Adrenal gland (tissue), 12 donors: Measurements from ENCODE around the gene AHSP. TPM values are rescaled to one million over a fixed set of nuclear protein-coding genes. Genes with fewer than 3 reads are reported as not detected.
"Not testable (repeated sequence)": the region's sequence is repeated elsewhere in the genome, so short reads cannot be mapped to it uniquely, and the experiment has no call there.

Experiments used
- DNase-seq, 7 donors: peaks; one replicate each; pipeline ENCODE4 v3.0.0-alpha.2; 2019 to 2020
- H3K27ac ChIP-seq, 5 donors: fragments of 200-600 bp; sonication (generic) in 4 of 5; 1 replicate in 3 of 5; 2 replicates in 2 of 5; pipeline versions ENCODE4 v1.5.1 to v1.8.0; 2016 to 2020; ENCODE audit warnings: mild to moderate bottlenecking in 1 of 5
- H3K27me3 ChIP-seq: fragments of 200-600 bp; 2 replicates; pipeline ENCODE4 v1.8.0; 2021
- H3K36me3 ChIP-seq, 2 donors: fragments of 200-600 bp; replicated peaks in 1 of 2; 1 replicate in 1 of 2; 2 replicates in 1 of 2; pipeline versions ENCODE4 v1.5.1 to v1.8.0; 2018 to 2022
- H3K4me1 ChIP-seq, 2 donors: fragments of 200-600 bp; replicated peaks in 1 of 2; 1 replicate in 1 of 2; 2 replicates in 1 of 2; pipeline versions ENCODE4 v1.5.1 to v1.8.0; 2018 to 2021
- H3K4me3 ChIP-seq, 4 donors: fragments of 200-600 bp; sonication (generic) in 3 of 4; one replicate each; pipeline ENCODE4 v1.5.1; 2016 to 2018
- H3K9me3 ChIP-seq, 3 donors: fragments of 200-600 bp; sonication (generic) in 1 of 3; replicated peaks in 1 of 3; 1 replicate in 2 of 3; 2 replicates in 1 of 3; pipeline versions ENCODE4 v1.5.1 to v1.8.0; 2016 to 2021
- POLR2A ChIP-seq, 2 donors: fragments of 450-650 bp; IDR thresholded peaks; one replicate each; pipeline ENCODE4 v1.6.1; 2017; ENCODE audit warnings: antibody characterized with exemption in 2 of 2, mild to moderate bottlenecking in 2 of 2, moderate library complexity in 1 of 2
- WGBS, 4 donors: extraction: QIAGEN DNeasy Blood & Tissue Kit in 2 of 4; methylation state at CpG; one replicate each; pipeline versions ENCODE4 v1.1.5 to v1.1.7; 2013 to 2017; 5-methylcytosine and 5-hydroxymethylcytosine counted together
- intact Hi-C, 2 donors: fragments of 100-400 bp; cut with DNase I; formaldehyde crosslinking; loops; one replicate each; pipeline versions ENCODE4 v1.14.1 to v1.15.0; 2022 to 2023
- polyA plus RNA-seq, 3 donors: library from polyadenylated mRNA; stranded (reverse); fragments of 200-250 nt in 2 of 3; fragments of 350-450 nt in 1 of 3; fragmentation: Illumina TruSeq in 1 of 3; extraction: RNeasy Lipid Tissue Mini Kit (QIAGEN cat#74804) in 1 of 3; gene quantifications; one replicate each; pipeline ENCODE4 v1.2.3, GENCODE V29; 2013 to 2014
- total RNA-seq, 9 donors: library from RNA; depleted of rRNA in 4 of 9; stranded (reverse); fragments of >200 nt in 4 of 9; fragments of 120-200 nt in 1 of 9; fragmentation: NEBNext Ultra II Directional in 1 of 9; extraction: Animal tissue kit (Norgen Biotek cat#: 25700) in 1 of 9; gene quantifications; one replicate each; pipeline versions ENCODE4 v1.1.0 to v1.2.4, GENCODE V29; 2013 to 2023
- TF ChIP-seq, protein P1 (sequence below), 6 experiments: fragments of 450-650 bp in 4 of 6; fragments of 200-600 bp in 2 of 6; sonication (generic) in 1 of 6; IDR thresholded peaks; 1 replicate in 5 of 6; 2 replicates in 1 of 6; pipeline versions ENCODE4 v1.5.1 to v1.8.0; 2016 to 2021; ENCODE audit warnings: antibody characterized with exemption in 6 of 6, mild to moderate bottlenecking in 2 of 6, moderate library complexity in 1 of 6
- donor health status: healthy with polysubstance abuse.
- donor health status: Bipolar disorder and iron deficiency.
- donor health status: DM: yes; HTN: yes; CAD: no.
- donor health status: DM: no; HTN: no; CAD: no.
- donor health status: DM: no; HTN: no; CAD: no.
- donor health status: DM: yes; HTN: yes; CAD: no.

Gene AHSP
- total and polyA plus RNA-seq, 12 donors, result 35.0 TPM; not detected in 11

DNA sequence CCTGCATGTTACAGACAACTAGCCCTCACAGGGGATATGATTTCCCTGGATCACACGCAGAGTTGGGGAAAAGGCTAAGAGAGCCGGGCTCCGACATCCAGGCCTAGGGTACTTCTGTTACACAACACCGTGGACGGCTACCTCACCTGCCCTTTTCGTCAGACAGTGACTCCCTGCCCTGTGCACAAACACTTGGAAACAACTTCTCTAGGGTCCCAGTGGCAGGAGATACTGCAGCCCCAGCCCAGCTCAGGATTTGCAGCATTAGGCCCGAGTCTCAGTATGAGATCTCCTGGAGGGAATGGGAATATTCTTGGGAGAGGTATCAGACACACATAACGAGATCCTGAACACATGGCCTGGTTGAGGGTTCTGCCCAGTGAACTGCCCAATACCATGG lies 27.8 kb upstream of the AHSP start:
- Histone ChIP-seq H3K4me3 (no peak overlapping the region), H3K4me1 (no peaks in the 10 kb centered on the region), H3K9me3 (no peaks in the 10 kb centered on the region), H3K36me3 (peaks cover 0 to 42% of the 10 kb centered on the region in 2 donors), H3K27ac (no peak overlapping the region), H3K27me3 (no peaks in the 10 kb centered on the region)
- intact Hi-C loops, result loop anchor here in 1 of 2 donors (10.0 kb wide), 2 partner anchors 215 to 365 kb away; a partner anchor contains a TSS
- no peak for DNase-seq
- 88 to 97% (median 94%) methylated on average over 8 of the region's 8 CpGs for WGBS, 4 donors
- TF ChIP-seq, protein P1, sequence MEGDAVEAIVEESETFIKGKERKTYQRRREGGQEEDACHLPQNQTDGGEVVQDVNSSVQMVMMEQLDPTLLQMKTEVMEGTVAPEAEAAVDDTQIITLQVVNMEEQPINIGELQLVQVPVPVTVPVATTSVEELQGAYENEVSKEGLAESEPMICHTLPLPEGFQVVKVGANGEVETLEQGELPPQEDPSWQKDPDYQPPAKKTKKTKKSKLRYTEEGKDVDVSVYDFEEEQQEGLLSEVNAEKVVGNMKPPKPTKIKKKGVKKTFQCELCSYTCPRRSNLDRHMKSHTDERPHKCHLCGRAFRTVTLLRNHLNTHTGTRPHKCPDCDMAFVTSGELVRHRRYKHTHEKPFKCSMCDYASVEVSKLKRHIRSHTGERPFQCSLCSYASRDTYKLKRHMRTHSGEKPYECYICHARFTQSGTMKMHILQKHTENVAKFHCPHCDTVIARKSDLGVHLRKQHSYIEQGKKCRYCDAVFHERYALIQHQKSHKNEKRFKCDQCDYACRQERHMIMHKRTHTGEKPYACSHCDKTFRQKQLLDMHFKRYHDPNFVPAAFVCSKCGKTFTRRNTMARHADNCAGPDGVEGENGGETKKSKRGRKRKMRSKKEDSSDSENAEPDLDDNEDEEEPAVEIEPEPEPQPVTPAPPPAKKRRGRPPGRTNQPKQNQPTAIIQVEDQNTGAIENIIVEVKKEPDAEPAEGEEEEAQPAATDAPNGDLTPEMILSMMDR (IDR thresholded peaks at IDR 0.05), result no peak
- no peak for TF ChIP-seq POLR2A (IDR thresholded peaks at IDR 0.05)

DNA sequence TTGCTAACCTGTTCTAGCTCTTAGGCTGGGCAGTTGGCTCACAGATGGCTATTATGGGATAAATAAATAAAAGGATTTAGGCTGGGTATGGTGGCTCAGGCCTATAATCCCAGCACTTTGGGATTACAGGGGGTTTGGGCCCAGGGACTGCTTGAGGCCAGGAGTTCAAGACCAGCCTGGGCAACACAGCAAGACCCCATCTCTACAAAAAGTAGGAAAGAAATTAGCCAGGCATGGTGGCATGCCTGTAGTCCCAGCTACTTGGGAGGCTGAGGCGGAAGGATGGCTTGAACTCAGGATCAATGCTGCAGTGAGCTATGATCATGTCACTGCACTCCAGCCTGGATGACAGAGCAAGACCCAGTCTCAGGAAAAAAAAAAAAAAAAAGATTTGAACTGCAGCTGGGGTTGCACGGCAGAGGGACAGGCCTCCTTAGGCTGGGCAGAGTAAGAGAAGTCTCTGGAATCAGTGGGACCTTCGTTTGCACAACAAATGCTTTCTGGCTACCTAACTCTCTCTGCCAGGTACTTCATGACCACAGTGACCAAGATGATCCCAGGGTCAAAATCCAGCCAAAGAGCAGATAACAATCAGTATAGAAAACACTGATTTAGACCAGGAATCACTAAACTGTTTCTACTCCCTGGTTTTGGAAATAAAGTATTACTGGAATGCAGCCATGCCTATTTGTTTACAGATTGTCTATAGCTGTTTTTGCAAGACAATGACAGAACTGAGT lies 26.3 kb upstream of the AHSP start:
- Histone ChIP-seq H3K27ac (no peak overlapping the region), H3K27me3 (no peaks in the 10 kb centered on the region), H3K4me3 (no peak overlapping the region), H3K36me3 (peaks cover 0 to 40% of the 10 kb centered on the region in 2 donors), H3K9me3 (no peaks in the 10 kb centered on the region), H3K4me1 (peaks cover 0 to 5% of the 10 kb centered on the region in 2 donors)
- 74 to 88% (median 84%) methylated on average over 3 of the region's 3 CpGs for WGBS, 4 donors
- no peak for TF ChIP-seq POLR2A (IDR thresholded peaks at IDR 0.05)
- TF ChIP-seq, protein P1 (IDR thresholded peaks at IDR 0.05), result no peak
- intact Hi-C loops, result loop anchor here in 1 of 2 donors (10.0 kb wide), 1 partner anchor 213 kb away; a partner anchor contains a TSS
- DNase-seq, result no peak

DNA sequence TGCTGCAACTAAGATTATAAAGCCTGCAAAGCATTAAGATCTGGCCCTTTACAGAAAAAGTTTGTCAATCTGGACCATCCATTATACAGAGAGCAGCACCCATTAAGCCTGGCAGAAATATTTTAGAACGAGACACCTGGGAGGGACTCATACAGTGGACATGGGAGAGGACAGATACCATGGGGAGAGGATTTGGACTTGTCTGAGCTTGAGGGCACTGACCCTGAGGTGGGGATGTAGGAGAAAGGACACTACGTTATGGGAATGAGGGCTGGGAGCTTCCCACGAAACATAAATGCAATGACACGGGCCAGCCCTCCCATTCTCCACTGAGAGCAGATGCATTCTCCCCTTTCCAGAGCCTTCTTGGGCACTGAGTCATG lies 25.7 kb upstream of the AHSP start:
- WGBS, 4 donors, result 88 to 91% (median 90%) methylated on average over 4 of the region's 4 CpGs
- no peak overlapping the region for H3K4me3 ChIP-seq
- peaks cover 0 to 10% of the 10 kb centered on the region in 2 donors for H3K4me1 ChIP-seq
- TF ChIP-seq POLR2A (IDR thresholded peaks at IDR 0.05), result no peak
- TF ChIP-seq, protein P1 (IDR thresholded peaks at IDR 0.05), result no peak
- no peak for DNase-seq
- no peaks in the 10 kb centered on the region for H3K27me3 ChIP-seq
- no peaks in the 10 kb centered on the region for H3K9me3 ChIP-seq
- no peak overlapping the region for H3K27ac ChIP-seq
- H3K36me3 ChIP-seq, result peaks cover 0 to 34% of the 10 kb centered on the region in 2 donors
- intact Hi-C loops, result loop anchor here in 1 of 2 donors (10.0 kb wide), 1 partner anchor 213 kb away; a partner anchor contains a TSS

DNA sequence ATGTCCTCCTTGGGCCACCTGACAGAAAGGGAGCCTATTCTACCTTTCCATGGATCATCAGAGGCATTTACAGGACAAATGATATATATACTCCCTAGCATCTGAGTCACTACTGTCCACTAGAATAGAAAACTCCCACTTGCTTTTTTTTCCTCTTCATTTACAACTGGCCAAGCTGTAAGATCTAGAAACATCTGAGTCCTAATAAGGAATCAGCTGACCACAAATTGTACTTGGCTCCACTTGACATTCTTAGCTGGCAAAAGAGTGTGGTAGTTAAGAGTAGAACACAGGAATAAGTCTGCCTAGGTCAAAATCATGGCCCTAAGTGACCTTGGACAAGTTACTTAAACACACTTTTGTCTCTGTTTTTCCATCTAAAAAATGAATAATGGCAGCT lies 24.7 kb upstream of the AHSP start:
- peaks cover 0 to 17% of the 10 kb centered on the region in 2 donors for H3K4me1 ChIP-seq
- no peaks in the 10 kb centered on the region for H3K9me3 ChIP-seq

DNA sequence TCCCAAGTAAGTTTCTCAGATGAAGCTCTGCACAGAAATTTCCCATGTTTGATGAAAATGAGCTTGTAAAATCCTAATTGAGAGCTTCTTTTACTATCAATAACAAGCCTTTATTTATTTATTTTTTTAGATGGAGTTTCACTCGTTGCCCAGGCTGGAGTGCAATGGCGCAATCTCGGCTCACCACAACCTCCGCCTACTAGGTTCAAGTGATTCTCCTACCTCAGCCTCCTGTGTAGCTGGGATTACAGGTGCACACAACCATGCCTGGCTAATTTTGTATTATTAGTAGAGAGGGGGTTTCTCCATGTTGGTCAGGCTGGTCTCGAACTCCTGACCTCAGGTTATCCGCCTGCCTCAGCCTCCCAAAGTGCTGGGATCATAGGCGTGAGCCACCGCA lies 24.1 kb upstream of the AHSP start:
- intact Hi-C loops, result loop anchor here in 1 of 2 donors (10.0 kb wide), 1 partner anchor 211 kb away; a partner anchor contains a TSS
- Histone ChIP-seq H3K36me3 (peaks cover 0 to 19% of the 10 kb centered on the region in 2 donors), H3K4me1 (peaks cover 0 to 17% of the 10 kb centered on the region in 2 donors)
- WGBS, 4 donors, result 91 to 93% (median 92%) methylated on average over 8 of the region's 8 CpGs
- DNase-seq, H3K9me3 ChIP-seq, H3K27me3 ChIP-seq, H3K4me3 ChIP-seq, H3K27ac ChIP-seq: not testable (repeated sequence)

More for the DNA sequence above, 24.7 kb upstream of the AHSP start:
- Histone ChIP-seq H3K4me3 (no peak overlapping the region), H3K27me3 (no peaks in the 10 kb centered on the region), H3K36me3 (peaks cover 0 to 24% of the 10 kb centered on the region in 2 donors), H3K27ac (no peak overlapping the region)
- no peak for TF ChIP-seq POLR2A (IDR thresholded peaks at IDR 0.05)
- TF ChIP-seq, protein P1 (IDR thresholded peaks at IDR 0.05), result no peak
- DNase-seq, result no peak
- intact Hi-C loops, result loop anchor here in 1 of 2 donors (10.0 kb wide), 1 partner anchor 212 kb away; a partner anchor contains a TSS
